ENCODE results near the gene FCHSD2.

Gene FCHSD2

GRCh38 chr11:72971192-72971967 lies 170.7 kb downstream of the FCHSD2 start:
- Histone ChIP-seq H3K36me3 (ENCODE audit: control insufficient read depth in 4 of 4, insufficient read depth in 4 of 4, low read length in 3 of 4) (peaks cover 4 to 26% (median 8%) of the 10 kb centered on the region in 4 experiments), H3K27me3 (replicated peaks in 2 of 5; ENCODE audit: control insufficient read depth in 4 of 5, insufficient read depth in 5 of 5, low read length in 4 of 5) (no peaks in the 10 kb centered on the region), H3K27ac (ENCODE audit: insufficient read depth in 1 of 2, low read depth in 1 of 2, low read length in 2 of 2, poor library complexity in 1 of 2, severe bottlenecking in 2 of 2) (no peak overlapping the region), H3K9me3 (ENCODE audit: control extremely low read depth in 1 of 5, control insufficient read depth in 4 of 5, insufficient read depth in 2 of 5, low read depth in 1 of 5, low read length in 4 of 5) (no peaks in the 10 kb centered on the region), H3K4me1 (ENCODE audit: control extremely low read depth in 1 of 4, control insufficient read depth in 4 of 4, insufficient read depth in 4 of 4, low read length in 3 of 4) (peaks cover 19 to 66% (median 31%) of the 10 kb centered on the region in 4 experiments), H3K4me3 (ENCODE audit: control insufficient read depth in 1 of 7, extremely low read depth in 1 of 7, insufficient read depth in 4 of 7, low read depth in 2 of 7, low read length in 6 of 7) (no peak overlapping the region)
- POLR2A ChIA-PET, result no interaction called here
- 100% methylated on average over 2 of the region's 6 CpGs for WGBS (ENCODE audit: insufficient coverage)
- no peak for DNase-seq
- CTCF ChIA-PET, result interaction anchor here (0.5 to 1.3 kb wide), 3 partner anchors 29 to 389 kb away, joined by 3 to 4 read pairs (median 3); no protein-coding TSS in a partner anchor

GRCh38 chr11:72970557-72971118 lies 171.5 kb downstream of the FCHSD2 start:
- no peak for DNase-seq
- H3K4me1 ChIP-seq (ENCODE audit: control extremely low read depth in 1 of 4, control insufficient read depth in 4 of 4, insufficient read depth in 4 of 4, low read length in 3 of 4), result peaks cover 16 to 59% (median 28%) of the 10 kb centered on the region in 4 experiments
- peak overlapping the region in 1 of 2 experiments; percentile 17 for H3K27ac ChIP-seq (ENCODE audit: insufficient read depth in 1 of 2, low read depth in 1 of 2, low read length in 2 of 2, poor library complexity in 1 of 2, severe bottlenecking in 2 of 2)
- ChIA-PET CTCF (interaction anchor here (0.5 kb wide), 1 partner anchor 85 kb away, joined by 3 read pairs; no protein-coding TSS in a partner anchor), POLR2A (no interaction called here)
- WGBS (ENCODE audit: insufficient coverage), result 95% methylated on average over 4 of the region's 6 CpGs
- peak overlapping the region in 1 of 7 experiments; percentile 28 for H3K4me3 ChIP-seq (ENCODE audit: control insufficient read depth in 1 of 7, extremely low read depth in 1 of 7, insufficient read depth in 4 of 7, low read depth in 2 of 7, low read length in 6 of 7)
- no peaks in the 10 kb centered on the region for H3K9me3 ChIP-seq (ENCODE audit: control extremely low read depth in 1 of 5, control insufficient read depth in 4 of 5, insufficient read depth in 2 of 5, low read depth in 1 of 5, low read length in 4 of 5)
- no peaks in the 10 kb centered on the region for H3K27me3 ChIP-seq (replicated peaks in 2 of 5; ENCODE audit: control insufficient read depth in 4 of 5, insufficient read depth in 5 of 5, low read length in 4 of 5)
- peaks cover 4 to 28% (median 8%) of the 10 kb centered on the region in 4 experiments for H3K36me3 ChIP-seq (ENCODE audit: control insufficient read depth in 4 of 4, insufficient read depth in 4 of 4, low read length in 3 of 4)

- no peaks in the 10 kb centered on the region for H3K9me3 ChIP-seq (ENCODE audit: control extremely low read depth in 1 of 5, control insufficient read depth in 4 of 5, insufficient read depth in 2 of 5, low read depth in 1 of 5, low read length in 4 of 5)
- H3K36me3 ChIP-seq (ENCODE audit: control insufficient read depth in 4 of 4, insufficient read depth in 4 of 4, low read length in 3 of 4), result peaks cover 2 to 28% (median 9%) of the 10 kb centered on the region in 4 experiments
- peak overlapping the region in 1 of 2 experiments; percentile 17 for H3K27ac ChIP-seq (ENCODE audit: insufficient read depth in 1 of 2, low read depth in 1 of 2, low read length in 2 of 2, poor library complexity in 1 of 2, severe bottlenecking in 2 of 2)
- H3K4me1 ChIP-seq (ENCODE audit: control extremely low read depth in 1 of 4, control insufficient read depth in 4 of 4, insufficient read depth in 4 of 4, low read length in 3 of 4), result peaks cover 16 to 52% (median 24%) of the 10 kb centered on the region in 4 experiments
- no peak overlapping the region for H3K4me3 ChIP-seq (ENCODE audit: control insufficient read depth in 1 of 7, extremely low read depth in 1 of 7, insufficient read depth in 4 of 7, low read depth in 2 of 7, low read length in 6 of 7)
- CTCF ChIA-PET, result no interaction called here
- no peaks in the 10 kb centered on the region for H3K27me3 ChIP-seq (replicated peaks in 2 of 5; ENCODE audit: control insufficient read depth in 4 of 5, insufficient read depth in 5 of 5, low read length in 4 of 5)
- peak; percentile 42 to 86 (median 77) for DNase-seq
- POLR2A ChIA-PET, result no interaction called here
Measured at GRCh38 chr11:72969894-72970335, 172.2 kb downstream of the FCHSD2 start.

GRCh38 chr11:72968390-72968789 lies 173.7 kb downstream of the FCHSD2 start:
- POLR2A ChIA-PET, result no interaction called here
- H3K9me3 ChIP-seq (ENCODE audit: control extremely low read depth in 1 of 5, control insufficient read depth in 4 of 5, insufficient read depth in 2 of 5, low read depth in 1 of 5, low read length in 4 of 5), result no peaks in the 10 kb centered on the region

GRCh38 chr11:72965672-72966071 lies 176.4 kb downstream of the FCHSD2 start:
- CTCF ChIA-PET, result no interaction called here
- Histone ChIP-seq H3K4me1 (ENCODE audit: control extremely low read depth in 1 of 4, control insufficient read depth in 4 of 4, insufficient read depth in 4 of 4, low read length in 3 of 4) (peaks cover 9 to 18% (median 15%) of the 10 kb centered on the region in 4 experiments), H3K27ac (ENCODE audit: insufficient read depth in 1 of 2, low read depth in 1 of 2, low read length in 2 of 2, poor library complexity in 1 of 2, severe bottlenecking in 2 of 2) (no peak overlapping the region), H3K36me3 (ENCODE audit: control insufficient read depth in 4 of 4, insufficient read depth in 4 of 4, low read length in 3 of 4) (peaks cover 3 to 14% (median 10%) of the 10 kb centered on the region in 4 experiments), H3K4me3 (ENCODE audit: control insufficient read depth in 1 of 7, extremely low read depth in 1 of 7, insufficient read depth in 4 of 7, low read depth in 2 of 7, low read length in 6 of 7) (no peak overlapping the region), H3K9me3 (ENCODE audit: control extremely low read depth in 1 of 5, control insufficient read depth in 4 of 5, insufficient read depth in 2 of 5, low read depth in 1 of 5, low read length in 4 of 5) (no peaks in the 10 kb centered on the region), H3K27me3 (replicated peaks in 2 of 5; ENCODE audit: control insufficient read depth in 4 of 5, insufficient read depth in 5 of 5, low read length in 4 of 5) (no peaks in the 10 kb centered on the region)
- POLR2A ChIA-PET, result no interaction called here
- no peak for DNase-seq
- WGBS (ENCODE audit: insufficient coverage), result no CpG with 5 or more reads among the region's 1 CpG

More at GRCh38 chr11:72968390-72968789, 173.7 kb downstream of the FCHSD2 start:
- peaks cover 2 to 18% (median 8%) of the 10 kb centered on the region in 4 experiments for H3K36me3 ChIP-seq (ENCODE audit: control insufficient read depth in 4 of 4, insufficient read depth in 4 of 4, low read length in 3 of 4)
- peaks cover 16 to 38% (median 24%) of the 10 kb centered on the region in 4 experiments for H3K4me1 ChIP-seq (ENCODE audit: control extremely low read depth in 1 of 4, control insufficient read depth in 4 of 4, insufficient read depth in 4 of 4, low read length in 3 of 4)
- no peaks in the 10 kb centered on the region for H3K27me3 ChIP-seq (replicated peaks in 2 of 5; ENCODE audit: control insufficient read depth in 4 of 5, insufficient read depth in 5 of 5, low read length in 4 of 5)
- DNase-seq, result no peak
- CTCF ChIA-PET, result no interaction called here
- no peak overlapping the region for H3K27ac ChIP-seq (ENCODE audit: insufficient read depth in 1 of 2, low read depth in 1 of 2, low read length in 2 of 2, poor library complexity in 1 of 2, severe bottlenecking in 2 of 2)
- H3K4me3 ChIP-seq (ENCODE audit: control insufficient read depth in 1 of 7, extremely low read depth in 1 of 7, insufficient read depth in 4 of 7, low read depth in 2 of 7, low read length in 6 of 7), result no peak overlapping the region

- ChIA-PET CTCF (no interaction called here), POLR2A (no interaction called here)
- H3K27ac ChIP-seq (ENCODE audit: insufficient read depth in 1 of 2, low read depth in 1 of 2, low read length in 2 of 2, poor library complexity in 1 of 2, severe bottlenecking in 2 of 2), result peak overlapping the region in 1 of 2 experiments; percentile 9
Measured at GRCh38 chr11:72962717-72963116, 179.4 kb downstream of the FCHSD2 start.

GRCh38 chr11:72962084-72962483 lies 180.0 kb downstream of the FCHSD2 start:
- Histone ChIP-seq H3K4me1 (ENCODE audit: control extremely low read depth in 1 of 4, control insufficient read depth in 4 of 4, insufficient read depth in 4 of 4, low read length in 3 of 4) (no peaks in the 10 kb centered on the region), H3K36me3 (ENCODE audit: control insufficient read depth in 4 of 4, insufficient read depth in 4 of 4, low read length in 3 of 4) (peaks cover 12 to 24% (median 14%) of the 10 kb centered on the region in 4 experiments), H3K9me3 (ENCODE audit: control extremely low read depth in 1 of 5, control insufficient read depth in 4 of 5, insufficient read depth in 2 of 5, low read depth in 1 of 5, low read length in 4 of 5) (peaks cover 0 to 3% (median 0%) of the 10 kb centered on the region in 5 experiments), H3K4me3 (ENCODE audit: control insufficient read depth in 1 of 7, extremely low read depth in 1 of 7, insufficient read depth in 4 of 7, low read depth in 2 of 7, low read length in 6 of 7) (no peak overlapping the region), H3K27me3 (replicated peaks in 2 of 5; ENCODE audit: control insufficient read depth in 4 of 5, insufficient read depth in 5 of 5, low read length in 4 of 5) (no peaks in the 10 kb centered on the region), H3K27ac (ENCODE audit: insufficient read depth in 1 of 2, low read depth in 1 of 2, low read length in 2 of 2, poor library complexity in 1 of 2, severe bottlenecking in 2 of 2) (no peak overlapping the region)
- WGBS (ENCODE audit: insufficient coverage), result no CpG with 5 or more reads among the region's 4 CpGs
- CTCF ChIA-PET, result no interaction called here
- POLR2A ChIA-PET, result no interaction called here
- no peak for DNase-seq

More at GRCh38 chr11:72962717-72963116, 179.4 kb downstream of the FCHSD2 start:
- H3K36me3 ChIP-seq (ENCODE audit: control insufficient read depth in 4 of 4, insufficient read depth in 4 of 4, low read length in 3 of 4), result peaks cover 9 to 23% (median 14%) of the 10 kb centered on the region in 4 experiments
- no peaks in the 10 kb centered on the region for H3K9me3 ChIP-seq (ENCODE audit: control extremely low read depth in 1 of 5, control insufficient read depth in 4 of 5, insufficient read depth in 2 of 5, low read depth in 1 of 5, low read length in 4 of 5)
- H3K4me3 ChIP-seq (ENCODE audit: control insufficient read depth in 1 of 7, extremely low read depth in 1 of 7, insufficient read depth in 4 of 7, low read depth in 2 of 7, low read length in 6 of 7), result no peak overlapping the region
- no peaks in the 10 kb centered on the region for H3K27me3 ChIP-seq (replicated peaks in 2 of 5; ENCODE audit: control insufficient read depth in 4 of 5, insufficient read depth in 5 of 5, low read length in 4 of 5)
- DNase-seq, result no peak
- no peaks in the 10 kb centered on the region for H3K4me1 ChIP-seq (ENCODE audit: control extremely low read depth in 1 of 4, control insufficient read depth in 4 of 4, insufficient read depth in 4 of 4, low read length in 3 of 4)

Data from common myeloid progenitor, CD34-positive (primary cell).